ENCODE results near the gene SH3GL1. TPM values are rescaled to one million over a fixed set of nuclear protein-coding genes. Genes with fewer than 3 reads are reported as not detected.

Gene SH3GL1
- total RNA-seq, 1 donor from 2014 or later, result 65.6 TPM

DNA sequence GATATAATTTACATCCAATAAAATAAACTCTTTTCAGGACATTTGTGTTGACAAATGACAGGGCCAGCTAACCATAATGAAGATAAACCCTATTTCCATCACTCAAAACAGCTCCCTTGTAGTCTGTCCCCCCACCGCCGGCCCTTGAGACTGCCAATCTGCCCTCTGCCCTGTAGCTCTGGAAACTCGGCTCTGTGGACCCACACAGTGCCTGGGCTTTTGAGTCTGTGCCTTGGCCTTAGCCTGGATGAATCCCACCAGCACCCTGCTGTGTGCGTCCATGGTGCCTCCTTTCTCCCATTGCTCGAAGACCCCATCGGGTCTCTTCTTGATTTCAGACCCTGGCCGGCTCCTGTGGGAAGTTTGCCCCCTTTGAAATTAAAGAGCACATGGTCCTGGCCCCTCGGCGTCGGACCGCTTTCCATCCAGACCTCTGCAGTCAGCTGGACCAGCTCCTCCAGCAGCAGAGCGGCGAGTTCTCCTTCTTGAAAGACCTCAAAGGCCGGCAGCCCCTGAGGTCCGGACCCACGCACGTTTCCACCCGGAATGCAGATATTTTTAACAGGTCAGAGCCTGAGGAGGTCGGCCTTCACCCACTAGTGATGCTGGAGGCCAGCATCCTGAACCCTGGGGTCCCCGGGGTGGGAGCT lies 28.1 kb upstream of the SH3GL1 start:
- no peak for DNase-seq (ENCODE audit: extremely low spot score in 2 of 2)
- Histone ChIP-seq H3K4me3 (no peak overlapping the region), H3K9me3 (no peaks in the 10 kb centered on the region), H3K27me3 (no peaks in the 10 kb centered on the region), H3K4me1 (no peaks in the 10 kb centered on the region), H3K27ac (no peak overlapping the region), H3K36me3 (peaks cover 0 to 26% of the 10 kb centered on the region in 2 donors)
- intact Hi-C loops (cut with DNase I), result no loop called here
- TF ChIP-seq POLR2AphosphoS5 (IDR thresholded peaks at IDR 0.05; ENCODE audit: insufficient read depth in 1 of 2, low read depth in 1 of 2) (no peak), POLR2A (IDR thresholded peaks at IDR 0.05) (no peak)
- TF ChIP-seq, protein P1, sequence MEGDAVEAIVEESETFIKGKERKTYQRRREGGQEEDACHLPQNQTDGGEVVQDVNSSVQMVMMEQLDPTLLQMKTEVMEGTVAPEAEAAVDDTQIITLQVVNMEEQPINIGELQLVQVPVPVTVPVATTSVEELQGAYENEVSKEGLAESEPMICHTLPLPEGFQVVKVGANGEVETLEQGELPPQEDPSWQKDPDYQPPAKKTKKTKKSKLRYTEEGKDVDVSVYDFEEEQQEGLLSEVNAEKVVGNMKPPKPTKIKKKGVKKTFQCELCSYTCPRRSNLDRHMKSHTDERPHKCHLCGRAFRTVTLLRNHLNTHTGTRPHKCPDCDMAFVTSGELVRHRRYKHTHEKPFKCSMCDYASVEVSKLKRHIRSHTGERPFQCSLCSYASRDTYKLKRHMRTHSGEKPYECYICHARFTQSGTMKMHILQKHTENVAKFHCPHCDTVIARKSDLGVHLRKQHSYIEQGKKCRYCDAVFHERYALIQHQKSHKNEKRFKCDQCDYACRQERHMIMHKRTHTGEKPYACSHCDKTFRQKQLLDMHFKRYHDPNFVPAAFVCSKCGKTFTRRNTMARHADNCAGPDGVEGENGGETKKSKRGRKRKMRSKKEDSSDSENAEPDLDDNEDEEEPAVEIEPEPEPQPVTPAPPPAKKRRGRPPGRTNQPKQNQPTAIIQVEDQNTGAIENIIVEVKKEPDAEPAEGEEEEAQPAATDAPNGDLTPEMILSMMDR (IDR thresholded peaks at IDR 0.05), result no peak

DNA sequence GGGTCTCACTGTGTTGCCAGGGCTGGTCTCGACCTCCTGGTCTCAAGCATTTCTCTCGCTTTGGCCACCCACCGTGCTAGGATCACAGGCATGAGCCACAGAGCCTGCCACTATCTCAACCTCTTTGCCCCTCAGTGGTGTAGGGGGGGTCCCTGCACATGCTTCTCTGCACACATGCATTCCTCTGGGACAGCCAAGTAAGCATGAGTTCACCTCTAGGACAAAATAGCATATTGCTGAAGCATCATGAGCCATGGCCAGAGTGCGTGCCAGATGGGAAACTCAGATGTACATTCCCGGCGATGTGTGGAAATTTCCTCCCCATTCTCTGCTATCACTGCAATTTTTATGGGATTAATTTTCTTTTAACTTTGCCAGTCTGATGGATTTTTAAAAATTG lies 25.2 kb upstream of the SH3GL1 start:
- Histone ChIP-seq H3K4me3 (no peak overlapping the region), H3K4me1 (peaks cover 4% of the 10 kb centered on the region), H3K9me3 (no peaks in the 10 kb centered on the region), H3K27me3 (no peaks in the 10 kb centered on the region), H3K27ac (no peak overlapping the region), H3K36me3 (peaks cover 0 to 10% of the 10 kb centered on the region in 2 donors)
- TF ChIP-seq POLR2AphosphoS5 (IDR thresholded peaks at IDR 0.05; ENCODE audit: insufficient read depth in 1 of 2, low read depth in 1 of 2) (no peak), POLR2A (IDR thresholded peaks at IDR 0.05) (no peak)
- TF ChIP-seq, protein P1 (IDR thresholded peaks at IDR 0.05), result no peak
- intact Hi-C loops (cut with DNase I), result no loop called here
- no peak for DNase-seq (ENCODE audit: extremely low spot score in 2 of 2)

DNA sequence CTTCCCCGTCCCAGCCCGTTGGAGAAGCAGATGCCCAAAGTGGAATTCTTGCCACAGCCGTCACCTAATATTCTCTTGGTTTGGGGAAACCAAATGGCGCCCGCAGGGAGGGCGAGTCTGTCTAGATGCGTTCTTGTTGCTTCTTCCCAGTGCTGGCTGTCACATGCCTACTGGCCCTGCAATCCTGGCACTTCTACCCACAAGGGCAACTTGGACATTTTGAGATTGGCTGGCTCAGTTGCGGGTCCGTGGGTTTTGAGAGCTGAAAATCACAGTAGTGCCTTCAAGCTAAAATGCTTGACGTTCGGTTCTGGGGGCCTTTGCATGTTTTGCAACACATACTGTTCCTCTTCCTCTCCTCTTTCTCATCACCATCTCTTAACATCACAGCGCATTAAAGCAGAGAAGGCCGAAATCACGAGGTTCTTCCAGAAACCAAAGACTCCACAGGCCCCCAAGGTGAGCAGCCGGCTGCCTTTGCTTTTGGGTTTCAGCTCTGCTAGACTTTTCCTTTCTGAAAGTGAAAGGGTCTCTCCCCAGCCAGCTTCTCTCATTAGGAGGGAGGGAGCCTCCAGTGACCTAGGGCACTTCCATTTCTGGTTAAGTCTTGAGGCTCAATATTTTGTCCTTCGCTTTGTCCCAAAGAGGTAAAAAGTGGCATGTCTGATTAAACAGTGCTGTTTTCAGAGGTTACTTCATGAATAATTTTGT lies 23.2 kb upstream of the SH3GL1 start:
- Histone ChIP-seq H3K36me3 (no peaks in the 10 kb centered on the region), H3K27ac (no peak overlapping the region), H3K4me1 (peaks cover 5% of the 10 kb centered on the region), H3K27me3 (no peaks in the 10 kb centered on the region), H3K4me3 (no peak overlapping the region), H3K9me3 (no peaks in the 10 kb centered on the region)
- intact Hi-C loops (cut with DNase I), result no loop called here
- TF ChIP-seq POLR2A (IDR thresholded peaks at IDR 0.05) (no peak), POLR2AphosphoS5 (IDR thresholded peaks at IDR 0.05; ENCODE audit: insufficient read depth in 1 of 2, low read depth in 1 of 2) (no peak)
- TF ChIP-seq, protein P1 (IDR thresholded peaks at IDR 0.05), result no peak
- DNase-seq (ENCODE audit: extremely low spot score in 2 of 2), result no peak

DNA sequence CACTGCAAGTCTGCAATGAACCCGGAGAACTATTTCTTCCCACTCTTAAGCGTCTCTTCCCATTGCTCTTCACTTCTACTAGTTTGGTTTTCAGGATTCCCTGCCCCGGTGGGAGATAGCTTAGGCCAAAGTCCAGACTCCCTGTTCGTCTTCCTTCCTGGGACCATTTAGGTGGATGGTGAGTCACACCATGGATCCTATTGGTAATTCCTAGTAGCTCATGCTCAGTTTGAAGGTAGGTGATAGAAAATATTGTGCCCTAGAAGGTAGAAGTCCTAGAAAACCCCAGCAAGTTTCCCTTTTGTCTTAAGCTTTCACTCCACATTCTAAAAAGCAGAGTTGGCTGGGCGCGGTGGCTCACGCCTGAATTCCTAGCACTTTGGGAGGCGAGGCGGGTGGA lies 15.9 kb upstream of the SH3GL1 start:
- Histone ChIP-seq H3K4me1 (peaks cover 5% of the 10 kb centered on the region), H3K27ac (no peak overlapping the region), H3K9me3 (no peaks in the 10 kb centered on the region), H3K27me3 (no peaks in the 10 kb centered on the region), H3K4me3 (no peak overlapping the region), H3K36me3 (no peaks in the 10 kb centered on the region)
- DNase-seq (ENCODE audit: extremely low spot score in 2 of 2), result no peak
- intact Hi-C loops (cut with DNase I), result no loop called here
- TF ChIP-seq POLR2AphosphoS5 (IDR thresholded peaks at IDR 0.05; ENCODE audit: insufficient read depth in 1 of 2, low read depth in 1 of 2), result no peak

DNA sequence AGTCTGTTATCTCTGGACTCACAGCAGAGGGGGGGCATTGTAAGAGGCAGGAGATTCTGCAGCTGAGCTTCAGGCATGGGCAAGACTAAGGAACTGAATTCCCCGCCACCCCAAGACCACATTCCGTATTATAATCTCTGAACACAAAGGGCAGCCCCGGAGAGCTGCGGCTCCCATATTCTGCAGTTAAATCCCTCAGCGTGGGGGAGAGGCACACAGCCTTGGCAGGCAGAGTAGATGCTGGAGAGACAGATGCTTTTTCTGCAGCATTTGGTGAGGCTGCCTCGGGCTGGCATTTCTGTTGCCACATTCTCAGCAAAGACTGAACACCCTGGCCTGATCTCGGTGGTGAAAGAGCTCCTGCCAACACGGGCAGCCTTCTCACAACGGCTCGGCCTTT lies 15.0 kb upstream of the SH3GL1 start:
- intact Hi-C loops (cut with DNase I), result no loop called here
- H3K27me3 ChIP-seq, result no peaks in the 10 kb centered on the region
- H3K4me3 ChIP-seq, result no peak overlapping the region
- DNase-seq (ENCODE audit: extremely low spot score in 2 of 2), result no peak
- peak overlapping the region; percentile 4 for H3K27ac ChIP-seq
- no peaks in the 10 kb centered on the region for H3K9me3 ChIP-seq
- no peaks in the 10 kb centered on the region for H3K36me3 ChIP-seq
- H3K4me1 ChIP-seq, result no peaks in the 10 kb centered on the region
- no peak for TF ChIP-seq POLR2AphosphoS5 (IDR thresholded peaks at IDR 0.05; ENCODE audit: insufficient read depth in 1 of 2, low read depth in 1 of 2)
- no peak for TF ChIP-seq POLR2A (IDR thresholded peaks at IDR 0.05)
- TF ChIP-seq, protein P1 (IDR thresholded peaks at IDR 0.05), result no peak
